NCI-H1930 (cell line): ENCODE data around the gene GGTA1.
"Not testable (repeated sequence)": the region's sequence is repeated elsewhere in the genome, so short reads cannot be mapped to it uniquely, and the experiment has no call there.

ENCODE experiments used
- DNase-seq, 2 experiments: peaks; one replicate each; lab custom pipeline; 2025; lab: John Stamatoyannopoulos, UW

GGTA1 gene

DNA sequence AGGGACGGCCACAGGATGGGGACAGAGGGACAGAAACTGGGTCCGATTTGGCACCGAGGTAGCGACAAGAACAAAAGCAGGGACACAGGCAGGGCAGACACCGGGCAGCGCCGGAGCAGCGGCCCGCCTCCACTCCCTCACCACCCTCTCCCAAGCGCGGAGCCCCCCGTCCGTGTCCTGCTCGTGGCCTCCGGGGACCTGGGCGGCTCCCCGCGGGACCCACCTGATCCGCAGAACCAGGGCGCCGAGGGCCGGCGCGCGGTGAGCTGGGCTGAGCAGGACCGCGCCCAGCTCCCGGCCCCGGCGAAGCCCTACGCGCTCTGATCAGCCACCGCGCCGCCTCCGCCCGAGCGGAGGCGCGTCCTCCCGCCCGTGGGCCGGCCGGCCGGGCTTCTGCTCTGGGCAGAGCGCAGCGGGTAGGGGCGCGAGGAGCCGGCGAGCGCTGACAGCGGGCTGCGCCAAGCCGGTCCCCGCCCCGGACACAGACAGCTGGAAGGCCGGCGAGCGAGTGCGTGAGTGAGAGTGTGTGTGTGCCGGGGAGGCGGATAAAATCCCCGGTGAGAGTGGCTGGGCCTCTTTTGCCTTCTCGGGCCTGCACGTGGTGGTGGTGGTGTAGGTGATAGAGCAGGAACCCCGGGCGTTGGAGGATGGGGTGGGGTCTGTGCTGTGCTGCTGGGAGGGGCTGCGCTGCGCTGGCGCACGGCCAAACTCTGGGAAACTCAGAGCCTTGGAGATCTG, at the start of gene GGTA1:
TSS of gene GGTA1 (minus strand) at position 418 of the 738 bp plus-strand sequence. CDS start 31,922 bp downstream, outside the sequence.
- no peak for DNase-seq

DNA sequence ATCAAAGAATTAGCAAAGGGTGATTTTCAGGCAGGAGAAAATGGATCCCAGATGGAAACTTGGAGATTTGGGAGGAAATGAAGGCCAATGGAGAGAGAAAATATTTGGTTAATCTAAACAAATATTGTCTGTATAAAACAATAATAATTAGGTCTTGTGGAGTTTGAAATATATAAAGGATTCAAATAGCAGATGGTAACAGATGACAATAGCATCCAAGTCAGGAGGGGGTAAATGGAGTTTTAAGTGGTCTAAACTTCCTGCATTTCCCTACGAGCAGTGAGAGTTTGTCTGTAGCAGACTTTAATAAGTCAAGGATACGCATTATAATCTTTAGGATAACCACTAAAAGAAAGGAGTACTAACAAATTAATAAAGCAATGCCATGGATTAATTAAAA, 49.0 kb upstream of the GGTA1 start:
- no peak for DNase-seq

DNA sequence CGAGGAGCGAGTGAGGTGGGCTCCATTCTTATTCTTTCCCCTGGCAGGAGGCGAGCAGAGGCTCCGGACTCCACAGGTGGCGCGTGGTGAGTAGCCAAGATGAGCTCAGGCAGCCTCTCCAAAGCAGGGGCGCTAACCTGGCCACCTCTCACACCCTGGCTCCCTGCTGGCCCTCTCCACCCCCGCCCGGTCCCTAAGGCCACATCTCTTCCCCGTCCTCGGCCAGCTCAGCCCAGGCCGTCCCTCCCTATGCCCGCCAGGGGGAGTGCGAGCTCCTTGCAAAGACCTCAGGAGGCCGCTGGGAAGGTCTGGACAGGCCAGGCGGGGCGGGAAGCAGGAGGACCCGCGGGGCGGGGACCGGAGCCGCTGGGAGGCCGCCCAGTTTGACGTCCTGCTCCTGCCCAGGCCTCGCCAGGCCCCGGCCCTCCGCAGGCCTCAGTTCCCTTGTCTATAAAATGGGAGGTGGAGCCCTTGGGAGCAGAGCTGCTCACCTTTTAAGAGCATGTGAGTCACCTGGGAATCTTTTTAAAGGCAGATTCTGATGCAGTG, 46.3 kb upstream of the GGTA1 start:
- peak; percentile 83 to 90 for DNase-seq

DNA sequence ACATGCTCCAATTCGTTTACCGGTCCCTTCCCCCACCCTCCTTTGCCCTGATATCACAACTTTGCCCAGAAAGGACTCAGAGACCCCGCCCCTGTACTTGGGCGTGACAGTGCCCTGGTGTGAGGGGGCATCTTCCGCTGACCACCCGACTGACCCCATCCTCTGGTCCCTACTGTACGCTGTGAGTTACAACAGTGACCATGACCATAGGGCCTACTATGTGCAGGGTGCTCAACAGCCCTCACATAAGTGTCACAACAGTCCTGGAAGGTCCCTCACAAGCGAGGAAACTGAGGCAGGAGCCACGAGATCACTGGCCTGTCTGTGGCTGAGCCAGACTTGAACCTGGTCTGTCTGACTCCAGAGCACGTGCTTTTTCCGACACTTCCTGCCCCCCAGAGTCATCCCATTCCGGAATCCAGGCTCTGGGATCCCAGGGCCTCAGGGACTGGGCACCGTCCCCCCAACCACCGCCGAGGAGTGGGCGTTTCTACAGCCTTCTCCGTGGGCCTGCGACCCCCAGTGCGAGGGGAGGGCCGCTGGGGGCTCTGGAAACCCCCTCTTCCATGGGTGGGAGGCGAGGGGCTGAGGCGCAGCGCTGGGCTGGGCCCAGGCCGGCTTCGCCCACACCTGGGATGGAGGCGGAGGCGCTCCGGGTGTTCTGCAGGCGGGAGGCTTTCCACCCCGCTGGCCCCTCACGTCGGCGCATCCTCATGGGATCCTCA, 45.7 kb upstream of the GGTA1 start:
- DNase-seq: no peak

DNA sequence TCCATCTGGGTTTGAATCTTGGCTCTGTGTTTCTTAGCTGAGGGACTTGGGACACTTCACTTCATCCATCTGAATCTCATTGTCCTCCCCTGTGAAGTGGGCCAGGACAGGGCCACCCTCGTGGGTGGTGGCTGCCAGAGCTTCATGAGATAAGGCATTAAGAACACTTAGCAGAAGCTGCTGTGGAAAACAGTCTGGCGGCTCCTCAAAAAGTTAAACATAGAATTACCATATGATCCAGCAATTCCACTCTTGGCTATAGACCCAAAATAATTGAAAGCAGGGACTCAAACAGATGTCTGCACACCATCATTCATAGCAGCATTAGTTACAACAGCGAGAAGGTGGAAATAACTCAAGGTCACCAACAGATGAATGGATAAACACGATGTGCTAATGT, 42.4 kb upstream of the GGTA1 start:
- DNase-seq: no peak

DNA sequence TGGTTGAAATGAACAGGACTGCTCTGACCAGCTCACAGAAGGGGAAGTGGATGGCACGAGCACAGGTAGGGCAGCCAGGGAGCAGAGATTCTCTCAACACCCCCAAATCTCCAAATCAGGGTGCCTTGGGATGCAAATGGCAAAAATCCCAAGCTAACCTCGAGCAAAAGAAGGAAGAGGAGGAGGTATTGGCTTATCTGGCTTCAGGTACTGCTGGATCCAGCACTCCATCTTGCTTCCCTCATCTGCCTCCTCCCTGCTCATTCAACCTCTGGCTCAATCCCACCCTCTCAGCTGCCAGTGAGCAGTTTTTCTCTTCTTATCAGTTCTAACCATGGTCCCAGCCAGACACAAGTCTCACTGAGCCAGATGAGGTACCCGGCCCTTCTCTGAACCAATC, 41.6 kb upstream of the GGTA1 start:
- DNase-seq: no peak

DNA sequence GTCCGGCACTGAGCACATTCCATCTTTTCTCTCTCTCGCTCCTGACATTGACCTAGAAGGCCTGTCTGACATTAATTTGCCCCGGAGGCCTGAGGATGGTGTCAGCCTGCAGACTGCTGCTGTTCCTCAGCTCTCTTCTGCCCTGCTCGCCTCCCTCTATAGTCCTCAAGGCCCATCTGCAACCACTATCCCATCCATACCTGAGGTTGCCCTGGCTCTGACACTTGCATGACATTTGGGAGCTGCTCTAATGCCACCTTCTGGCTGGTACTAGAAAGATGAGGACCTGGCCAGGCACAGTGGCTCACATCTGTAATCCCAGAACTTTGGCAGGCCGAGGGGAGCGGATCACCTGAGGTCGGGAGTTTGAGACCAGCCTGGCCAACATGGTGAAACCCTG, 38.6 kb upstream of the GGTA1 start:
- DNase-seq: no peak

DNA sequence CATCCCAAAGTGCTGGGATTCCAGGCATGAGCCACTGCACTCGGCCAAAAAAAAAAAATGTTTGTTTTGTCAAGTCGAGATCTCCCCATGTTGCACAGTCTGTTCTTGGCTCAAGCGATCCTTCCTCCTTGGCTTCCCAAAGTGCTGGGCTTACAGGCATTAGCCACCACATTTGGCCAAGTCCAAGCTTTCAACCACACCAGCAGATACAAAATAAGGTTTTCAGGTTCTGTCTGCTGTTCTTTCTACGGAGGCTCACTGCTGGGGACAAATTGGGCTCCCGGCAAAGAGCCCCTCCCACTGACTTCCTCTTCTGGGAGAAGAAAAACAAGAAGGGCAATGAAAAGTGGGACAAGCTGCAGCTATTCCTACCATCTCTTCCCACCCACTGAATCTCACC, 37.6 kb upstream of the GGTA1 start:
- no peak for DNase-seq

DNA sequence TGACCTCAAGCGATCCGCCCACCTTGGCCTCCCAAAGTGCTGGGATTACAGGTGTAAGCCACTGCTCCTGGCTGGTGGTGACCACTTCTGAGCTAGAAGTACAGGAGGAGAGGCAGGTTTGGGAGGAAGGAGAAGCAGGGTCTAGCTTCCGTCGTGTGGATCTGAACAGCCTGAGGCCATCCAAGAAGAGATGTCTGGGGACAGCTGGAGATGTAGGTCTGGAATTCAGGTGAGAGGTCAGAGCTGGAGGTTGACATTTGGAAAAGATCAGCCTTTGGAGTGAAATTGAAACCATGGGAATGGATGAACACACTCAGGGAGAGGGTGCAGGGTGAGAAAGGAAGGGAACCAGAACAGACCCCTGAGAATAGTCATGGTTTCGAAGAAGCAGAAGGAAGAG, 33.2 kb upstream of the GGTA1 start:
- DNase-seq: no peak

DNA sequence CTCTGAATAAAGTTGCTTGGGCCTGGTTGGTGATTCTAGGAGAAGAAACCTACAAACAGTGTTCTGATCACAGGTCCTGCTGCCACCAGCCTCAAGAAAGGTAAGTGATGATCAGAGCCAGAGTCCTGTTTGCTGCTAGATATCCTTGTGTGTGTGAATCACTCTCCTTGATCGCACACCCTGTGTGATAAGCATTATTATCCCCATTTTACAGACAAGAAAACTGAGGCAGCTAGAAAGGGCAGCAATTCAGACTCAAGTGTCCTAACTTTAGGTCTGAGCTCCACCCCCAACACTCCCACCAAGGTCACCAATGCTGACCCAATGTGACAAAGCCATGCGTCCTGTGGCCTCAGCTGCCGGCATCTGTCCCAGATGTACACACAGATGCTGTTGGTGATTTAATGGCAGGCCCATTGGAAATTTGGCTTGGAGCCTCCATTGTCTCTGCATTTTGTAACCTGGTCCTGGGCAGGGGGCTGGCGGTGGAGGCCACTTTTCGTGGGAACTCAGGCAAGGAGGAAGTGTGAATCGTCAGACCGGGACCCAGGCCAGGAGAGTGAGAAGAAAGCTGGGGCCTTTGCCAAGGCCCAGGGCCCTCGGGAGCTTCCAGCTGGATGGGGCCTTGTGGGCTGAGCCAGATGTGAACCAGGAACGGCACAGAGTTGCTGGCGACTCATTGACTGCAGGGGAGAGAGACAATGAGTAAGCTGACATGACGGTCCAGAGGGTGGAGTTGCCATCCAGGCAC, 29.8 kb upstream of the GGTA1 start:
- no peak for DNase-seq

DNA sequence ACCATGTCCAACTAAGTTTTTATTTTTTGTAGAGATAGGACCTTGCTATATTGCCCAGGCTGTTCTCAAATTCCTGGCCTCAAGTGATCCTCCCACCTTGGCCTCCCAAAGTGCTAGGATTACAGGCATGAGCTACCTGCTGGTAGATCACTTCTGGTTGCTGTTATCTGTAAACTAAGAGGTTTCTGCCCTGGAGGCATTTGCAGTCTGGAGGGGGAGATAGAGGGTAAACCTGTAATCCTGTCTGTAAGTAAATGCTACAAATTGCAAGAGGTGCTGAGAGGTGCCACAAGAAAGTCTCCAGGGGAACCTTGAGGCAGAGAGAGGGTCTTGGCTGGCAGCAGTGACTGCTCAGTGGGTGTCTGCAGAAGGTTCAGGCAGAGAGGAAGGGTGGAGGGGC, 29.0 kb upstream of the GGTA1 start:
- no peak for DNase-seq

DNA sequence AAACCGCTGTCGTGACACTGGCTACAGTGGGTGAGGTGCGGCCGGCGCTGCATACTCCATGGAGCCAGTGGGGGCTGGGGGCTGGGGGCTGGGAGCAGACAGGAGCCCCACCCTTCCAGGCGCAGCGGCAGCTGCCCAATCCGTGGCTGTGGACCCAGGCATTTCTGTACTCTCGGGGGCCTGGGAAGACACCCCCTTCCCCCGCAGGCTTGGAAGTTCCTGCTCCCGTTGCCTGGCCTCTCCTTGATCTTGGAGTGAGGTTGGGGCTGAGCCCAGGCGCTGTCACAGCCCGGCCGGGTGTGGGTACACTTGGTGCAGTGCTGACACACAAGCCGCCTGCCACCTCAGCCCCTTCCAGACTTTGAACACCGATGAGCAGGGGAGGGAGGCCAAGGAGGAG, 27.7 kb upstream of the GGTA1 start:
- no peak for DNase-seq

DNA sequence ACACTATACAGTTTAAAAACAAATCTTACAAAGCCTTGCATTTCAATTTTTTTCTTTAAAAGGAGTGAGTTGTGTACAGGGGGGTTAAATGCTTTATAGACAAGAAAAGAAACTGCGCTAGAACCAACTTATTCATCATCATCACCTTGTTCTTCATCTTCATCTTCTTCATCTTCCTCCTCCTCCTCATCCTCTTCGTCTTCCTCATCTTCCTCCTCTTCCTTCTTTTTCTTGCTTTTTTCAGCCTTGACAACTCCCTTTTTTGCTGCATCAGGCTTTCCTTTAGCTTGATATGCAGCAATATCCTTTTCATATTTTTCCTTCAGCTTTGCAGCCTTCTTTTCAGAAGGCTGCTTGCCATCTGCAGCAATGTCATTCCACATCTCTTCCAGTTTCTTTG, 20.0 kb upstream of the GGTA1 start:
- not testable (repeated sequence) for DNase-seq

DNA sequence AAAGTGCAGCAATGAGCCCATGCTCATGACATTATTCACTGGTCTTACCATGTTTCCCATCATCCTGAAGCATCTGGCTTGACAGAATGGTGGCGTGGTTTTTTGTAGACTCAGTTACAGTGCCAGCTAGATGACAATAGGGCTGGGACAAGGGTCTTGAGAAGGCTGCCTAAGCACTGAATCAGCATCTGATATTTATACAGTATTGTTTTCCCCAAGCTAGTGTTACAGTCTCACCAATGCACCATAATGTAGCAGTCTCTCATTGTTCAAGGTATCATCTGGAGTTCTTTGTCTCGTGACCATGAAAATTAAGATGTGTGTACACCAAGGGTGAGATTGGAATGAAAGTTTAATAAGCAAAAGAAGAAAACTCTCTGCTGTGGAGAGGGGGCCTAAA, 19.0 kb upstream of the GGTA1 start:
- DNase-seq: no peak

DNA sequence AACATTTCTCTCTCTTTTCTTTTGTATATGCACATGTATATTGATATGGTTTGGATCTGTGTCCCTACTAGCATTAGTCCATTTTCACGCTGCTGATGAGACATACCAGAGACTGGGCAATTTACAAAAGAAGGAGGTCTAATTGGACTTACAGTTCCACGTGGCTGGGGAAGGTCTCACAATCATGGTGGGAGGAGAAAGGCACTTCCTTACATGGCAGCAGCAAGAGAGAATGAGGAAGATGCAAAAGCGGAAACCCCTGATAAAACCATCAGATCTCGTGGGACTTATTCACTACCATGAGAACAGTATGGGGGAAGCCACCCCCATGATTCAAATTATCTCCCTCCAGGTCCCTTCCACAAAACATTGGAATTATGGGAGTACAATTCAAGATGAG, 13.5 kb upstream of the GGTA1 start:
- DNase-seq: not testable (repeated sequence)

DNA sequence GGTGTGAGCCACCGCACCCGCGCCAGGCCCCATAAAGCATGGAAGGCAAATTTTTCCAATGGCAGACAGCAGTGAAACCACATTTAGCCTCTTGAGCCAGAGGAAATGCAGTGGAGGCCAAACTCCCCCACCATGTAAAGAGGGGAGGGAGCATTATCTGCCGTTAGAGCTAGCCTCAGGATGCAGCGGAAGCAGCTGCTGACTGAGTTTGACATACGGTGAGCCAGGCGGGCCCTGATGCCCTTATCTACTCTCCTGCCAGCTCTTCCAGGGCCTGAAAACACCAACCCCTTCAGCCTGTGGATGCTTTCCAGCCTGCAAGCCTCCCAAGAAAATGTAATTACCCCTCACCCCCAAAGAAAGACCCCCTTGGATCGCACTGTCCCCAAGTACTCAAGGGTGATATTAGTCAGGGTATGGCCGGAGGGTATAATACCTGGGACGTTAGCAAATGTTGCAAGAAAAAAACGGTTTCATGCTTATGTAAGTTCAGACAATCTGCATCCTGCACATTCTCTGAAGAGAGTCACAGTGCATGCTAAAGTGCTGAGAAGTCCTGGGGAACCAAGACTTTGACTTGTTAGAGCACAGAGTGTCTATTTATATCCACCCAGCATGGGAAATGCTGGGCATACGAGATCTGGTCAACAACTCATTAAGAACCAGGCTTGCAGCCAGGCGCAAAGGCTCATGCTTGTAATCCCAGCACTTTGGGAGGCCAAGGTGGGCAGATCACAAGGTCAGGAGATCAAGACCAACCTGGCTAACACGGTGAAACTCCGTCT, 11.3 kb upstream of the GGTA1 start:
- DNase-seq: no peak

DNA sequence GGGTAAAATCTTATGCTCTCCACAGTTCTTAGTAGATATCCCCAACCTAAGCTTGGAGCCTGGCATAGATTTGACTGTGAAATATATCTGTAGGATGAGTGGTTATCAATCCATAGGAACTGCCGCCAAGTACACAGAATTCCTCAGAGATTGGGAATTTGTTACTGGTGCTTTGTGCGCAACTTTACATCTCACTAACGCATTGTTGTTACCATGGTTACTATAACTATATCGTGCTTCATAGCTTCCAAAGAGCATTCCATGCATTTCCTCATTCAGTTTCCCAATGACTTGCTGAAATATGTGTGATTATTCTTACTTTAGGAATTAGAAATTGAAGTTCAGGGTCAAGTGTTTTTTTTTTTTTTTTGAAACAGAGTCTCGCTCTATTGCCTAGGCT, 9.5 kb upstream of the GGTA1 start:
- no peak for DNase-seq

DNA sequence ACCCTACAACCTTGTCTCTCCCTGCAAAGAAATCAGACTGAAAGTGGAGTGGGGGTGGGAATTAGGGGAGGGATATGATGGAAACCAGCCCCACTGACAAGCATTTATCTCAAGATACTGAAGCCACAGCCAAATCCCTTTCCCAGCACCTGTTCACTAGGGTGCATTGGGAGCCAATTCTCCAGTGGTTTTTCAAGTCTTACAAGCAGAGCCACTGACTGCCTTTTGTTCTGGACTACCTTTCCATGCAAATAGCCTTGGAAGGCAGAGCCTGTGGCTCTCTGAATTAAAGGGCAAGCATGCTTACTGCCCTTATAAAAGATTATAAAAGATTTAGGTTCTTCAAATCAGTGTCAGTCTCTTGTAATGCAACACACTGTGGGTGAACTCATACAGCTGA, 8.8 kb upstream of the GGTA1 start:
- DNase-seq: no peak

DNA sequence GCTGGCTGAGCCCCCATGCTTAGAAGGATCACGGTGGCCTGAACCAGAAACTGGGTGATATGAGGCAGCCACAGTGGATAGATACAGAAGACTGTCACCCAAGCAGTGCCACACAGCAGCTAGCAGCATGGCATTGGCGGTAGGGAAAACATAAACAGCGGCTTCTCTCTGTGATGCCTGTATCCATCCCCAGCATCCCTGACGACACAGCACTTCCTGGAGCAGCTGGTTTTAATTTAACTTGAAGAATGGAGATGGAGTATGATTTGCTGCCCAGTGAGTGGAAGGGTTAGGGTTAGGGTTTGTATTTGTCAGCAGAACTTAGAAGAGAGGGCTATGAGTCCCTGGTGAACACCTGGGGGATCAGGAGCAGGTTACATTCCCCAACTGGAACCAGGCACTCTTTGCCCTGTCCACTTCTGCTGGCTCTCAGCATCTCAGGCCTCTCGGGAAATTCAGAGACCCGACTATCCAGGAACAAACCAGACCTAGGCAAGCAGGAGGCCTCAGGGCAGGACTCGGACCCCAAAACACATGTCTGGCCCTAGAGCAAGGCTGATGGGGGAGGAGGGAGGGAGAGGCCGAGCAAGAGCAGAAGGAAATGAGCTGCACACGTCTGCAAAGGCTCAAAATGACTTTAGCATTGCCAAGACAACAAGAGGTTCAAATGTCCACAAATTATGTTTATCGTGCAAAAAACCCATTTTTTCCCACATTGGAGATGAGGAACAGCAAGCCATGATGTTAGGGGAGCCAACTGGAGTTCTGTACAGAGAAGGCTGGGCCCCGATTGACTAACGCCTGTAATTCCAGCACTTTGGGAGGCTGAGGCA, 6.5 kb upstream of the GGTA1 start:
- DNase-seq: no peak

DNA sequence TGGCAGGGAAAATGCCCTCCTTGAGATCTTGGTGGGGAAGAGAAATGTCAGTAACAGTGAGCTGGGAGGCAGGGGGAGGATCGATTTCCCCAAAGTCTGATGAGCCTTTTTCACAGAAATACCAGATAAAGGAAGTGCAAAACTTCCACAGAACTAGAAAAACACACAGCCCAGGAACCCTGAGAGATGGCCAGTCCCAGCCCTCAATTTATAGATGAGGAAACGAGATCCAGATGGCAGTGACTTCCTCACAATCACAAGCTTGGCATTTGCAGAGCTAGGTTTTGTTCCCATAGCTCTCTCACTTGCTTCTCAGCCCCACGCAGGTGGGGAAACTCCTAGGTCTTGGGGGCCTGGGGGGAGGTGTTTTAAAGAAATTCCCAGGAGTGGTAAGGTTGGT, 3.8 kb upstream of the GGTA1 start:
- DNase-seq: no peak

DNA sequence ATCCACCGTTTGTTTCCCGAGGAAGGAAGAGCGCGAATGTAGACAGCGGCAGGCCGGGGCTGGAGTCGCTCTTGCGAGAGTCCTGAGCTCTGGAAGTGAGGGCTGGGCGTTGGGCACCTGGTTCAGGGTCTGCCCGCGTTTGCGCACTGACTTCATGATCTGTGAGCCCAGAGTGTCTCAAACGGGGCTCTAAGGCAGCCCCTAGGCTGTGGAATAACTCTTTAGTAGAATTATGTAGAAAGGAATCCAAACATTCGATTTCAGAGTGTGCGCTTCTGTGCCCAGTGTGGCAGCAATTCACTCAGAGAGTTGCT, 478 bp upstream of the GGTA1 start:
- no peak for DNase-seq

DNA sequence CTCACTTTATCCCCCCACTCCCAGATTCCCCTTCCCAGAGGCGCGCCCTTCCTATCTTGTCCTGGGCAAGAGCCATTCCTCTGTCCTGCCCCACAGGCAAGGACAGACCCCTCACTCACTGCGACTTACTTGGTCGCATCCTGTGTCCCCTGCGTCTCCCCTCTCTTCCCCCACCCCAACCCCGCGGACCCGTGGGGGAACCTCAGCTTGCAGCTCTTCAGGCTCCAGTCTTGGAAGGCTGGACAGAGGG, 542 bp downstream of the GGTA1 start:
- no peak for DNase-seq
